ENCODE results near the gene VPS29. TPM values are rescaled to one million over a fixed set of nuclear protein-coding genes. Genes with fewer than 3 reads are reported as not detected.
"Not testable (repeated sequence)": the region's sequence is repeated elsewhere in the genome, so short reads cannot be mapped to it uniquely, and the experiment has no call there.

VPS29 gene
- total and polyA plus RNA-seq, 7 donors = 70.4 to 216 (median 136) TPM

DNA sequence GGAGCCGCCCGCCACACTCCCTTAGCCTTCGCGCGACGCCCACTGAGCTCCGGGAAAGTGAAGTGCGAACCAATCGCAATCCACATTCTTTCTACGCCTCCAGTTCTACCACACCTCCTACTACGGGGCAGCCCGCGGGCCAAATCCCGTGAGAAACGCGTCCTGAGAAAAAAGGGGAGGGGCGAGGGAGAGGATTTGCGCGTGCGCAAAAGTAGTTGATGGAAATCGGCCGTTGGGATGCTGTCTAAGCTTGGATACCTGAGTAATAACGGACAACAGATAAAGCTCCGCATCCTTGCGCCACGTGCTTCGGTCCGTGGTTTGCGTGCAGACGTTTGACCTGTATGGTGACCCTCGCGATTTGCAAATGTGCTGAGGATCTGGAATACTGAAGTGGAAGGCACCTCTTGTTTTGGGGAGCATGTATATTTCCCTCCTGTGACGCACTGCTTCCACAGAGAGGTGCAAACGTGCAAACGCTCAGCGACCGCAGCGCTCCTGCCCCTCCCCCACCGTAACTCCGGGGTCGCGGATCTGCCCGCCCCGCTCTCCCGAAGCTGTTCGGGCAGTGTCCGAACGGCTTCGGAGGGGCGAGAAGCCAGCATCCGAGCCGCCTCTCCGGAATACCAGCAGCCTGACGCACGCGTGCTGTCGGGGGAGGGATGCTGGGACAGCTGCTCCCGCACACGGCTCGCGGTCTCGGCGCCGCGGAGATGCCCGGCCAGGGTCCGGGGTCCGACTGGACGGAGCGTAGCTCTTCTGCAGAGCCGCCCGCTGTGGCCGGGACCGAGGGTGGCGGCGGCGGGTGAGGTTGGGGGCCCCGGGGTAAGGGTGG, 33.5 kb downstream of the VPS29 start, which contains the start of the genes FAM216A and GPN3:
Gene FAM216A (plus strand): TSS at position 632 of the 835 bp plus-strand sequence. CDS start 31 bp downstream, at position 663.
Gene GPN3 (minus strand): TSS at position 44 of the 835 bp plus-strand sequence. CDS start 54 bp downstream, outside the sequence.
- intact Hi-C loops (cut with DNase I) = loop anchor here (2.0 to 5.0 kb wide), 2 partner anchors 32 to 34 kb away; partner anchors contain the start of genes RAD9B (in 1 of the 2) and VPS29 (in 1 of the 2)
- no peaks in the 10 kb centered on the region for H3K9me3 ChIP-seq
- peaks cover 14% of the 10 kb centered on the region for H3K4me1 ChIP-seq
- peak within 1 kb of the TSS; percentile 85 for H3K27ac ChIP-seq
- DNase-seq = peak; percentile 96 to 98
- no peaks in the 10 kb centered on the region for H3K27me3 ChIP-seq (ENCODE audit: insufficient read depth in 3 of 3, low read length in 2 of 3)
- peak within 1 kb of the TSS; percentile 72 for H3K4me3 ChIP-seq
- H3K36me3 ChIP-seq (ENCODE audit: insufficient read depth in 1 of 2, low read depth in 1 of 2) = peaks cover 3 to 20% of the 10 kb centered on the region in 2 donors
- WGBS, 3 donors = 0% methylated on average over 76 to 78 of the region's 78 CpGs
- ATAC-seq = peak; percentile 92 to 95 (median 94)
- TF ChIP-seq, protein P1, sequence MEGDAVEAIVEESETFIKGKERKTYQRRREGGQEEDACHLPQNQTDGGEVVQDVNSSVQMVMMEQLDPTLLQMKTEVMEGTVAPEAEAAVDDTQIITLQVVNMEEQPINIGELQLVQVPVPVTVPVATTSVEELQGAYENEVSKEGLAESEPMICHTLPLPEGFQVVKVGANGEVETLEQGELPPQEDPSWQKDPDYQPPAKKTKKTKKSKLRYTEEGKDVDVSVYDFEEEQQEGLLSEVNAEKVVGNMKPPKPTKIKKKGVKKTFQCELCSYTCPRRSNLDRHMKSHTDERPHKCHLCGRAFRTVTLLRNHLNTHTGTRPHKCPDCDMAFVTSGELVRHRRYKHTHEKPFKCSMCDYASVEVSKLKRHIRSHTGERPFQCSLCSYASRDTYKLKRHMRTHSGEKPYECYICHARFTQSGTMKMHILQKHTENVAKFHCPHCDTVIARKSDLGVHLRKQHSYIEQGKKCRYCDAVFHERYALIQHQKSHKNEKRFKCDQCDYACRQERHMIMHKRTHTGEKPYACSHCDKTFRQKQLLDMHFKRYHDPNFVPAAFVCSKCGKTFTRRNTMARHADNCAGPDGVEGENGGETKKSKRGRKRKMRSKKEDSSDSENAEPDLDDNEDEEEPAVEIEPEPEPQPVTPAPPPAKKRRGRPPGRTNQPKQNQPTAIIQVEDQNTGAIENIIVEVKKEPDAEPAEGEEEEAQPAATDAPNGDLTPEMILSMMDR (IDR thresholded peaks at IDR 0.05) = no peak

DNA sequence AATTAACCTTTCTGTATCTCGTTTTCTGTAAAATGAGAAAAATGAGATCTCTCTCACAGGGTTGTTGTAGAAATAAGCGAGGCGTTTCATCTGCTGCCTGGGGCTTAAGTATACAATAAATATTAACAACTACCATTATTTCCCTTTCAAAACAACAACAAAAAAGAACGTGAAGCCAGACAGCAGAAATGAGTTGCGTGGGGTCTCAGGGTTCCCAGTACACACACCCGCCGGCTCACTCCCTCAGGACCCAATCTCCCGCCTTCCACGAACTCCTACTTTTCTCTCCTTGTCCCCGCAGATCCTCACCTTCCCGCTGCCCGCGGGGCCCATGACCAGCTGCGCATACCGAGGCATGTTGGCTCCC, 34.1 kb downstream of the VPS29 start:
- H3K27ac ChIP-seq = peak overlapping the region; percentile 85
- WGBS, 3 donors = 0% methylated on average over 14 to 15 of the region's 15 CpGs
- H3K4me3 ChIP-seq = peak overlapping the region; percentile 72
- DNase-seq = no peak
- TF ChIP-seq, protein P1 (IDR thresholded peaks at IDR 0.05) = no peak
- no peak for ATAC-seq
- intact Hi-C loops (cut with DNase I) = loop anchor here (2.0 to 5.0 kb wide), 2 partner anchors 33 to 34 kb away; partner anchors contain the start of genes RAD9B (in 1 of the 2) and VPS29 (in 1 of the 2)
- no peaks in the 10 kb centered on the region for H3K9me3 ChIP-seq
- H3K27me3 ChIP-seq (ENCODE audit: insufficient read depth in 3 of 3, low read length in 2 of 3) = no peaks in the 10 kb centered on the region
- H3K36me3 ChIP-seq (ENCODE audit: insufficient read depth in 1 of 2, low read depth in 1 of 2) = peaks cover 3 to 26% of the 10 kb centered on the region in 2 donors
- H3K4me1 ChIP-seq = peaks cover 12% of the 10 kb centered on the region

DNA sequence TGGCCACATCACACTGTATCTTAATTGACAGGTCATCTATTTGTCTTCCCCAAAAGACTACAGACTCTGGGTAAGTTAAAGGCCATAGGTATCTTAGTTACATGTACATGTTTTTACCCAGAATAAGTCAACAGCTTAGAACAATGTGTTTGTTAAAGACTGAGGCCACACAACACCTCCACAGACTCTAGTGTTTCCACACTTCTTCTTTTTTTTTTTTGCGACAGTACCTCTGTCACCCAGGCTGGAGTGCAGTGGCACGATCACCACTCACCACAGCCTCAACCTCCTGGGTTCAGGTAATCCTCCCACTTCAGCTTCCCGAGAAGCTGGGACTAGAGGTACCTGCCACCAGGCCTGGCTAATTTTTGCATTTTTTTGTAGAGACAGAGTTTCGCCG, 35.1 kb downstream of the VPS29 start:
- WGBS, 3 donors = 53 to 65% (median 53%) methylated on average over 5 of the region's 5 CpGs
- intact Hi-C loops (cut with DNase I) = loop anchor here in 1 of 2 donors (5.0 kb wide), 1 partner anchor 36 kb away; the partner anchor contains the start of genes RAD9B and VPS29
- Histone ChIP-seq H3K27me3 (ENCODE audit: insufficient read depth in 3 of 3, low read length in 2 of 3) (no peaks in the 10 kb centered on the region), H3K4me3 (peak overlapping the region; percentile 72), H3K27ac (peak overlapping the region; percentile 85), H3K4me1 (peaks cover 12% of the 10 kb centered on the region), H3K36me3 (ENCODE audit: insufficient read depth in 1 of 2, low read depth in 1 of 2) (peaks cover 3 to 37% of the 10 kb centered on the region in 2 donors), H3K9me3 (no peaks in the 10 kb centered on the region)
- ATAC-seq (no peak), DNase-seq (no peak)
- TF ChIP-seq, protein P1 (IDR thresholded peaks at IDR 0.05) = no peak

DNA sequence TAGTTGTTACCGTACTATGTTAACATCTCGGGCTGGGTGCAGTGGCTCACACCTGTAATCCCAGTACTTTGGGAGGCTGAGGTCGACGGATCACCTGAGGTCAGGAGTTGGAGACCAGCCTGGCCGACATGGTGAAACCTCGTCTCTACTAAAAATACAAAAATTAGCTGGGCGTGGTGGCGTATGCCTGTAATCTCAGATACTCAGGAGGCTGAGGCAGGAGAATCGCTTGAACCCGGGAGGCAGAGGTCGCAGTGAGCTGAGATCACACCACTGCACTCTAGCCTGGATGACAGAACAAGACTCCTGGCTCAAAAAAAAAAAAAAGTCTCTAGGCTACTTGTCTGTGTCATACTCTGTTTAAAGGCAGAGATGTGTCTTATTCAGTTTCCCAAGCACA, 36.1 kb downstream of the VPS29 start:
- Histone ChIP-seq H3K4me1 (peaks cover 12% of the 10 kb centered on the region), H3K36me3 (ENCODE audit: insufficient read depth in 1 of 2, low read depth in 1 of 2) (peaks cover 3 to 45% of the 10 kb centered on the region in 2 donors)
- intact Hi-C loops (cut with DNase I) = loop anchor here in 1 of 2 donors (5.0 kb wide), 1 partner anchor 37 kb away; the partner anchor contains the start of genes RAD9B and VPS29
- H3K27ac ChIP-seq; H3K27me3 ChIP-seq (ENCODE audit: insufficient read depth in 3 of 3, low read length in 2 of 3); H3K9me3 ChIP-seq; H3K4me3 ChIP-seq; ATAC-seq; DNase-seq: not testable (repeated sequence)
- WGBS, 3 donors = 86 to 92% (median 90%) methylated on average over 11 of the region's 11 CpGs

DNA sequence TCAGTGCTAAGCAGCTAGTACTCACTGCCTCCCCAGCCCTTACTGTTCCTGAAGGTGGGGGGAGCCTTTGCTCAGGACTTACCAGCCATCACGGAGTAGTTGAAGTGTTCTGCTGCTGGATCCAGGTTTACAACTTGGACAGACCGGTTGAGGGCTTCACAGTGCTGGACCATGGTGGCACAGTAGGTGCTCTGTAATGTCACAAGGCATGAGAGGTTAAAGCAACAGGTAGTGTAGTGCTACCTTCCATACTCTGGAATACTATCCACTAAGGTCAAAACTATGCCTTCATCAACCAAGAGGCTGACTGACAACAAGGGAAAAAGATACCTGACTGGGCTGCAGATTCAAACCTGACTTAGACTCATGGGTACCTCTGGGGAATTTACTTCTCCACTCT, 36.9 kb downstream of the VPS29 start:
- no peak for DNase-seq
- H3K27me3 ChIP-seq (ENCODE audit: insufficient read depth in 3 of 3, low read length in 2 of 3) = no peaks in the 10 kb centered on the region
- H3K9me3 ChIP-seq = no peaks in the 10 kb centered on the region
- H3K36me3 ChIP-seq (ENCODE audit: insufficient read depth in 1 of 2, low read depth in 1 of 2) = peaks cover 3 to 52% of the 10 kb centered on the region in 2 donors
- no peak overlapping the region for H3K4me3 ChIP-seq
- ATAC-seq = no peak
- H3K27ac ChIP-seq = no peak overlapping the region
- 78 to 87% (median 84%) methylated on average over 2 of the region's 2 CpGs for WGBS, 3 donors
- intact Hi-C loops (cut with DNase I) = loop anchor here in 1 of 2 donors (5.0 kb wide), 1 partner anchor 37 kb away; the partner anchor contains the start of genes RAD9B and VPS29
- TF ChIP-seq, protein P1 (IDR thresholded peaks at IDR 0.05) = no peak
- peaks cover 12% of the 10 kb centered on the region for H3K4me1 ChIP-seq

DNA sequence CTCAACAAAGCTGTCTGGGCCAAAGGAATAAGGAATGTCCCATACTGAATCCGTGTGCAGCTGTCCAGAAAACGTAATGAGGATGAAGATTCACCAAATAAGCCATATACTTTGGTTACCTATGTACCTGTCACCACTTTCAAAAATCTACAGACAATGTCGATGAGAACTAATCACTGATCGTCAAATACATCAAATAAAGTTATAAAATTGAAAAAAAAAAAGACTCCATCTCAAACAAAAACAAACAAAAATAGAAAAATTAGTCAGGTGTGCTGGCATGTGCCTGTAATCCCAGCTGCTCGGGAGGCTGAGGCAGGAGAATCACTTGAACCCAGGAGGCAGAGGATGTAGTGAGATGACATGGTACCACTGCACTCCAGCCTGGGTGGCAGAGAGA, 40.7 kb downstream of the VPS29 start:
- ATAC-seq; H3K27me3 ChIP-seq (ENCODE audit: insufficient read depth in 3 of 3, low read length in 2 of 3); intact Hi-C loops (cut with DNase I); H3K4me1 ChIP-seq; H3K27ac ChIP-seq; H3K4me3 ChIP-seq; DNase-seq; H3K9me3 ChIP-seq: not testable (repeated sequence)
- WGBS, 3 donors = 75 to 84% (median 81%) methylated on average over 5 of the region's 5 CpGs
- peaks cover 8 to 85% of the 10 kb centered on the region in 2 donors for H3K36me3 ChIP-seq (ENCODE audit: insufficient read depth in 1 of 2, low read depth in 1 of 2)

Data from psoas muscle (tissue), 8 donors.